Measurements from ENCODE around the gene PSEN1.

PSEN1 gene

DNA sequence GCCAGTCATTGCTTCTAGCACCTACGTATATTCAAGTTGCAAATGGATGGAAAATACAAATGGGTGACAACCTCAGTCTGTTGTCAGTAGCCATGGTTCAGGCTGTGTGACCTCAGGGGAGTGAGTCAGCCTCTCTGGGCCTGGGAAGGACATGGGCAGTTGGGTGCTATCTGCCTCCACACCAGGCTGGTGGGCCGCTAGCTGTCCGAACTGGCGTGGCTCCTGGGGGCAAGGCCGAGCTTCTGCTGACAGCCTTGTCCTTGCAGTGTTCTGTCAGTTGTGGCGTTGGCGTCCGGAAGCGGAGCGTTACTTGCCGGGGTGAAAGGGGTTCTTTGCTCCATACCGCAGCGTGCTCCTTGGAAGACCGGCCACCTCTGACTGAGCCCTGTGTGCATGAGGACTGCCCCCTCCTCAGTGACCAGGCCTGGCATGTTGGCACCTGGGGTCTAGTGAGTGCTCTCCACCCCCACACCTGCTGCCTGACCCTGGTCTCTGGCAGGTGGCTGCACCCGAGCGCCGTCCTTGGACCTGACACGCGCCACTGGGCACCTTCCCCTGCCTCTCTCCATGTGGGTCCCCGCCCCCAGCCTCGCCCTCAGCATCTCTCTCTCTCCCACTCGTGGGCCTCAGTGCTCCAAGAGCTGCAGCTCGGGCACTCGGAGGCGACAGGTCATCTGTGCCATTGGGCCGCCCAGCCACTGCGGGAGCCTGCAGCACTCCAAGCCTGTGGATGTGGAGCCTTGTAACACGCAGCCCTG is 118.1 kb downstream of the PSEN1 start:
- no peak for DNase-seq (ENCODE audit: low read depth)

DNA sequence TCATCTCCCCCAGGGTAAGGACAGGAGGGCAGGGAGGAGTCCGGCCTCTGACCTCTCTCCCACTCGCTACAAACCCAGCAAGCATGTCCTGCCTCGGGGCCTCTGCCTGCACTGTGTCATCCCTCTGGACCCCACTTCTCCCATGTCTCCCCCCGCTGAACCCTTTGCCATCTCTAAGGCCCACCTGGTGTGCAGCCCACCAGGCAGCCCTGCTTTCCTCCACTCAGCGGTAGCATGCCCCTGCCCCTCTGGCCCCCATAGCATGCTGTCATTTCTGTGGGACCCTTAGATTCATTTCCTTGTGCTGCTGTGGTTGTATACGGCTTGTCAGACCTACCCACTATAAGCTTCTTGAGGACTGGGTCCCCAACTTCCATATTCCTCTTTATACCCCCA is 118.7 kb downstream of the PSEN1 start:
- DNase-seq (ENCODE audit: low read depth) = no peak

DNA sequence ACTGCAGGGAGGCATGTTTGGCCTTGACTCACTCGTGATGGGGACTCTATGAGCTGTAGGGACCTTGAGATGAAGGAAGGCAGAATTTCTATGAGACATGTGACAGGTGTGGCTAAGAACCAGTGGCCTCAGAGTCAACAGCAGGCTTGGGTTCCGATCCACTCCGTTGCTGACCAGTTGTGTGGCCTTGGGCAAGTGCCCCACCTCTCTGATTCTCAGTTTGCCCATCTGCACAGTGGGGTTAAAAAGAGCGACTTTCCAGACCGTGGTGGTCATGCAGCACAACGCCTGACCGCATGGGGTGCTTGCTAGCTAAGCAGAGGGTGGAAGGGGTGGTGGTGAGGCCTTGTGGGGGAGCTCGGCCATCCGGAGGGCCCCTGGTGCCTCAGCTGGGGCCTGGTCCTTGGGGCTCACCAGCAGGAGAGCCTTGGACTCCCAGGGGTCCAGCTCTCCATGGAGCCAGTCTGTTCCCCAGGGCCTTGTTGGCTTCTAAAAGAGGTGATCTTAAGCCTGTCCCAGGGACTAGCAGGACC is 119.5 kb downstream of the PSEN1 start:
- no peak for DNase-seq (ENCODE audit: low read depth)

DNA sequence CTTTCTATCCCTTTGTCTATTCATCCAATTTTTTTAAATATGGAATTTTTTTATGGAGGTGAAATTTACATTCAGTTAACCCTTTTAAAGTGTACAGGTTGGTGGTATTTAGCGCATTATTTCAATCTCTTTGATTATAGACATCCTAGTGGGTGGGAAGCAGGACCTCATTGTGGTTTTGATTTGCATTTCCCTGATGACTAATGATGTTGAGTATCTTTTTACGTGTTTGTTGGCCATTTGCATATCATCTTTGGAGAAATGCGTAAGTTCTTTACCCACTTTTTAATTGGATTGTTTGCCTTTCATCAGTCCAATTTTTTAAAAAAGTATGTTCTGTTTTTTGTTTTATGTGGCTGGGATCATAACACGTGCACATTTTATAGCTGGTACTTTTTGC is 121.8 kb downstream of the PSEN1 start:
- DNase-seq (ENCODE audit: low read depth) = no peak

DNA sequence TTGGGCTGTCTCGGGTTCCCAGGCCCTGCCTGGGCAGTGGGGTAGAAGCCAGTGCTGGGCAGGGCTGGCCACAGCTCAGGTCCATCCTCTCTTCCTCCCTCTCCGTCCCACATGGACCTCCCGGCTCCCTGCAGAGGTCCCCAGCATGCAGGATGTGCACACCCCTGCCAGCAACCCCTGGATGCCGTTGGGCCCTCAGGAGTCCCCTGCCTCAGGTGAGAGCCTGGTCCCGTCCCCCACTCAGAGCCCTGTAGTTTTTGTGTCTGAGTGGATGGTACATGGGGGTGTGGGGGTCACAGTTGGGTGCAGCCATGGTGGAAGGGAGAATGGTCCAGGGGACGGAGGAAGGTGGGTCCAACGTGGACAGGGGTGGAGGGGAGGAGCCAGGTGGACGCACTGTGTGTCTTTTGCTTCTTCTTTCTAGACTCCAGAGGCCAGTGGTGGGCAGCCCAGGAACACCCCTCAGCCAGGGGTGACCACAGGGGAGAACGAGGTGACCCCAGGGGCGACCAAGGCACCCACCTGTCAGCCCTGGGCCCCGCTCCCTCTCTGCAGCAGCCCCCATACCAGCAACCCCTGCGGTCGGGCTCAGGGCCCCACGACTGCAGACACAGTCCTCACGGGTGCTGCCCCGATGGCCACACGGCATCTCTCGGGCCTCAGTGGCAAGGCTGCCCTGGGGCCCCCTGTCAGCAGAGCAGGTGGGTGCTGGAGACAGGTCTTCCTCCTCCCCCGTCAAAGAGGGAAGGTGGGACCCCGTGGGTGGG is 122.7 kb downstream of the PSEN1 start:
- DNase-seq (ENCODE audit: low read depth) = no peak

DNA sequence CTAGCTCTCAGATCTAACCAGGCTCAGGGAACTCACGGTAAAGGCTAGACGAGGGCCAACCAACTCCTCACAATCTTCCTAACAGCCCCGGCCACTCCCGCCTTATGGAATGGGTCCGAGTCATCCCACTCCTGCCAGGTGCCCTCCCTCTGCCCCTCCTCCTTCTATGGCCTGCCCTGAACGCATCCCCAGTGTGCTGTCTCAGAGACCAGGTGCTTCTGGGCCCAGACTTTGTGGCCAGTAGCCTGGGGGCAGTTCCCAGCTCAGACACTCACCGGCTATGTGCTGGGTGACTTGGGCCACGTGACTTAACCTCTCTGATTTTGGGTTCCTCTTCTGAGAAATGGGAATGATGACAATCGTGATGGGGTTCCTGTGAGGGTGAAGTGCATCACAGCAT is 123.5 kb downstream of the PSEN1 start:
- no peak for DNase-seq (ENCODE audit: low read depth)

DNA sequence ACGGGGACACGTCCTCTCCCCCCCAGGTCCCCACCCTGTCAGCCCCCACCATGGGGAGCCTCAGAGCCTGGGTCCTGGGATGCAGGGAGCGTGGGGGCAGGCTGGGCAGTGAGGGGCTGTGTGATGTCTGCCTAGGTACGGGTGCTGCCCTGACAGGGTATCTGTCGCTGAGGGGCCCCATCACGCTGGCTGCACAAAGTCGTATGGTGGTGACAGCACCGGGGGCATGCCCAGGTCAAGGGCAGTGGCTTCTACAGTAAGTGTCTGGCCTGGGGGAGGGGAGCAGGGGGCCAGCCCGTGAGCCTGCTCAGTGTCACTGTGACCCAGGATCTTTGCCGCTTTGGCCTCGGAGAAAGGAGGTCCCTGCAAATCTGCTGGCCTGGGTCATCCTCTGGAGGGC is 124.3 kb downstream of the PSEN1 start:
- no peak for DNase-seq (ENCODE audit: low read depth)

DNA sequence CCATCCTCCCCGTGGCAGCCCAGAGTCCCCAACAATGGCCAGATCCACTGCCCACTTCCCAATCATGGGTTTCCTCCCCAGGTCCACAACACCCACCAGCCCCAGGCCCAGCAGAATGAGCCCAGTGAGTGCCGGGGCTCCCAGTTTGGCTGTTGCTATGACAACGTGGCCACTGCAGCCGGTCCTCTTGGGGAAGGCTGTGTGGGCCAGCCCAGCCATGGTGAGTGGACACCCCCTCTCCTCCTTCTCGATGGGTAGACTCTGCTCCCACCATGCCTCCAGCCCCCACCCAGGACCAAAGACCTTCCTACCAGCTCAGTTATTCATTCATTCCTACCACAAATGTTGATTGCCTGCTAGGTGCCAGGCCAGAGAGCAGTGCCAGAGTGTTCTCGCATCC is 124.8 kb downstream of the PSEN1 start:
- DNase-seq (ENCODE audit: low read depth) = no peak

DNA sequence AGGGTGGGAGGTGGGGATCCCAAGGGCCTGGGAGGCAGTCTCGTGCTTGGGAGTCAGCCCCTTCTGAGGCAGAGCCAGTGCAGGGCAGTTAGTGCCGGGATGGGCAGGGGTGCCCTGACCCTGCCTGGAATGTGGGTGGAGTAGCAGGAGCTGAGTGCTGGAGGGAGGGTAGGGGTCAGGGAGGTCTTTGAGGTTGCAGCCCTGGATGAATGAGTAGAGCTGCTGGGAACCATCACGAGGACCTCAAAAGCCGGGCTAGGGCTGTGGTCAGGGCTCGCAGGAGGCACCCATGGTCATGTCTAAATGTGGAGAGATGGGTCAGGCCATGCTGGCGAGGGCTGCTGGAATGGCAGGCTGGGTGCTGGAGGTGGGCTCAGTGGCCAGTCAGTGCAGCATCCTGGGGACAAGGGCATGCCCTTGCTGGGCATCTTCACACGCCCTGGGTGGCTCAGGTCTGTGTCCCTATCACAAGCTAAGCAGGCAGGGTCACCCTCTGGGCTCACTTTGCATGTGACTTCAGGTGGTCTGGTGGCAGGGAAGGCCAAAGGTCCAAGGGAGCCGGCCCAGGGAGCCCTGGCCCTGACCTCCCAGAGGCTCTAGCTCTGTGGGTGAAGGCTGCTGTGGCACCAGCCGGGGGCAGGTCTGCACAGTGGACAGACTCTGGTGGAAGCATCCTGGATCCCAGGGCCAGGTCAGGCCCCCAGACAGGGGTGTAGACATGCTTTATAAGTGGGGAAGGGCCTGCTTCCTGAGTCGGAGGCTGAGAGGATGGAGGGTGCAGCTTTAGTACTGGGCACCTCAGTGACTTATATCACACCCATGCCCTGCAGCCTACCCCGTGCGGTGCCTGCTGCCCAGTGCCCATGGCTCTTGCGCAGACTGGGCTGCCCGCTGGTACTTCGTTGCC is 125.5 kb downstream of the PSEN1 start:
- DNase-seq (ENCODE audit: low read depth) = no peak

DNA sequence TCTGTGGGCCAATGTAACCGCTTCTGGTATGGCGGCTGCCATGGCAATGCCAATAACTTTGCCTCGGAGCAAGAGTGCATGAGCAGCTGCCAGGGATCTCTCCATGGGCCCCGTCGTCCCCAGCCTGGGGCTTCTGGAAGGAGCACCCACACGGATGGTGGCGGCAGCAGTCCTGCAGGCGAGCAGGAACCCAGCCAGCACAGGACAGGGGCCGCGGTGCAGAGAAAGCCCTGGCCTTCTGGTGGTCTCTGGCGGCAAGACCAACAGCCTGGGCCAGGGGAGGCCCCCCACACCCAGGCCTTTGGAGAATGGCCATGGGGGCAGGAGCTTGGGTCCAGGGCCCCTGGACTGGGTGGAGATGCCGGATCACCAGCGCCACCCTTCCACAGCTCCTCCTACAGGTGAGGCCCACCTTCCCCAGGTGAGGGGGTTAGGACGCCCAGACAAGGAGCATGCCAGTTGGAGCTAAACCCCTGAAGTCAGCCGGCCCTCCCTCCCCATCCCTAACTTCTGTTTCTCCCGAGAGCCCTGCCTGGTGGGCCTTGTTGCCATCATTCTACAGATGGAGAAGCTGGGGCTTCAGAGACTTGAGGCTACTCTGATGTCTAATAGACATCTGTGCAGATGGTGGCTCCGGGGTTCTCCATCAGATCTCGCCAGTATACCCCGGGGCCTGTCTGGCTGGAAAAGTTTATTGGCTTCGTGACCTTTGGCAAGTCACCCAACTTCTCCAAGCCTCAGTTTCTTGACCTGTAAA is 126.3 kb downstream of the PSEN1 start:
- no peak for DNase-seq (ENCODE audit: low read depth)

DNA sequence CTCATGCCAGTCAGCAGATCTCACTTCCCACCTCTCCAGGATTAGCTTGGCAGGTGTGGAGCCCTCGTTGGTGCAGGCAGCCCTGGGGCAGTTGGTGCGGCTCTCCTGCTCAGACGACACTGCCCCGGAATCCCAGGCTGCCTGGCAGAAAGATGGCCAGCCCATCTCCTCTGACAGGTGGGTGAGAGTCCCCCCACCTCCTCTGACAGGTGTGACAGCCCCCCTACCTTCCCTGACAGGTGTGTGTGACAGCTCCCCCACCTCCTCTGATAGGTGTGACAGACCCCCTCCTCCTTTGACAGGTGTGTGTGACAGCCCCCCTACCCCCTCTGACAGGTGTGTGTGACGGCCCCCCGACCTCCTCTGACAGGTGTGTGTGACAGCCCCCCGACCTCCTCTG is 127.3 kb downstream of the PSEN1 start:
- no peak for DNase-seq (ENCODE audit: low read depth)

DNA sequence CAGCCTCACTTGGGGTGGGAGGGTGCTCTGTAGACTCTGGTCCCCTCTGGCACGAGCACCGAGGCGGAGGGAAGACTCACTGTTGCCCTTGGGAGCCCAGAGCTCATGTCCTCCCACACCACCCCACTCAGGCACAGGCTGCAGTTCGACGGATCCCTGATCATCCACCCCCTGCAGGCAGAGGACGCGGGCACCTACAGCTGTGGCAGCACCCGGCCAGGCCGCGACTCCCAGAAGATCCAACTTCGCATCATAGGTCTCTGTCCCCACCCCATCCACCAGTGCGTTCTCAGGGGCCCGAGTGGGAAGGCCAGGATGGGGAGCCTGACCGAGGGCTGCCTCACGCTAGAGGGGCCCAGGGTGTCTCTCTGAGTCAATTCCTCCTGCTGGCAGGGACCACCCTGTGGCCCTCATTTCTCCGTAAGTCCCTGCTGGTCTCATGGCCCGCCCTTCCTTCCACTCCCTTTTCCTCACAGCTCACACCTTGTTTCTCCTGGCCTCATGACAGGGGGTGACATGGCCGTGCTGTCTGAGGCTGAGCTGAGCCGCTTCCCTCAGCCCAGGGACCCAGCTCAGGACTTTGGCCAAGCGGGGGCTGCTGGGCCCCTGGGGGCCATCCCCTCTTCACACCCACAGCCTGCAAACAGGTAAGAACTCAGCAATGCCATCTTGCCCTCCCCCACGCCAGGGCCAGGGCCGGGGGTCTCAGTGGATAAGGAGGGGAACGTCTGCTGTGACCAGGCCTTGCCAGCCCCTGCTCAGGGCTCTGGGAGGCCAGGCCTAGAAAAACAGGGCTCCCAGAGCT is 128.0 kb downstream of the PSEN1 start:
- DNase-seq (ENCODE audit: low read depth) = no peak

DNA sequence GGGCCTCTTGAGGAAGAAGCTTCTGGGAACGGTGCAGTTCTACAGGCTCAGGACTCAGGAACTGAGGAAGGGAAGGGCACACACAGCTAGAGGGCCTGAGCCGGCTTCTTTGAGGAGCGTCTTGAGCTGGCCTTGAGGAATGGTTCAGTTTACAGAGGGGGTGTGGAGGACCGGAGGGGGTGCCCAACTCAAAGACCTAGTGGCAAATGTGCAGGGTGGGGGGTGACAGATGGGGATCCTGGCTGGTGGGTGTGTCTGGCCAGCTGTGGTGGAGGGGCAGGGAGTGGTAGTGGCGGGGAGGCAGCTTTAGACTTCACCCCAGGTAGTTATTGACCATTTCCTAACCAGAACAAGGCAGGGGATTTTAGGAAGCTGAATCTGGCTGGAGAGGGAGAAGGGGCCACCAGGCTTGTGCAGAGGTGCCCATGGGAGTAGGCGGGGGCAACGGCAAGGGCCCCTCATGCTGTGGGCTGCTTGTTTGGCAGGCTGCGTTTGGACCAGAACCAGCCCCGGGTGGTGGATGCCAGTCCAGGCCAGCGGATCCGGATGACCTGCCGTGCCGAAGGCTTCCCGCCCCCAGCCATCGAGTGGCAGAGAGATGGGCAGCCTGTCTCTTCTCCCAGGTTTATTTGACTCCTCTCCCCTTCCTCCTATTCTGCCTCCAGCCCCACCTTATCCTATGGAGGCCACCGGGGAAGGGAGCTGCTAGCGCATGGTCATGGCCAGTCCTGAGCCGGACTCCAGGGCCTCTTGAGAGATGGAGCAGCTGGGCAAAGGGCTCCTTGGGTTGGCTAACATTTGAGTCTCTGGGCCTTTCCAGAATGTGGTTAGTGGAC is 128.8 kb downstream of the PSEN1 start:
- DNase-seq (ENCODE audit: low read depth) = no peak

DNA sequence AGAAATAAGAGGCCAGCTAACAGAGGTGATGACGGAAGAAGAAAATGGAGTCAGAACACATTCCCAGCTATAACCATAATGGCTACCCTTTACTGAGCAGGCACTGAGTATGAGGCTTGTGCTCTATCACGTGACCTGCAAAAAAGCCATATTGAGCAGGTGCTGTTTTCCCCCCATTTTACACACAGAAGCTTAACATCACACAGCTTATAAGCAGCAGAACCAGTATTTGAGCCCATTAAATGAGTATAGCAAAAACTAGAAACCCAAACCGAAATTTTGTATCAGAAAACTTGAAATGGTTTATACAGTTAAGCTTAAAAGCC is 129.4 kb downstream of the PSEN1 start:
- DNase-seq (ENCODE audit: low read depth) = no peak

DNA sequence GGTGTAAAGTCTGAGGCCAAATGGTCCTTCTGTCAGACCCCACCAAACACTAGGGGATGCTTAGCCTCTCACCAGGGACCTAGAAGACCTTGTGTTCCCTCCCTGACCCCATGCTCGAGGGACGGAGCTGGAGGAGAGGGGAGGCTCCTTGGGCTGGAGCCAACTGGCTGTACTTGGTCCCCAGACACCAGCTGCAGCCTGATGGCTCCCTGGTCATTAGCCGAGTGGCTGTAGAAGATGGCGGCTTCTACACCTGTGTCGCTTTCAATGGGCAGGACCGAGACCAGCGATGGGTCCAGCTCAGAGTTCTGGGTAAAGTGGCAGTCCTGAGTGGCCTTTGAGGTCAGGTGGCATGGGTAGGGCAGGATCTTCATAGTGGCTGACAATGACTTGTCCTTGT is 130.0 kb downstream of the PSEN1 start:
- DNase-seq (ENCODE audit: low read depth) = no peak

DNA sequence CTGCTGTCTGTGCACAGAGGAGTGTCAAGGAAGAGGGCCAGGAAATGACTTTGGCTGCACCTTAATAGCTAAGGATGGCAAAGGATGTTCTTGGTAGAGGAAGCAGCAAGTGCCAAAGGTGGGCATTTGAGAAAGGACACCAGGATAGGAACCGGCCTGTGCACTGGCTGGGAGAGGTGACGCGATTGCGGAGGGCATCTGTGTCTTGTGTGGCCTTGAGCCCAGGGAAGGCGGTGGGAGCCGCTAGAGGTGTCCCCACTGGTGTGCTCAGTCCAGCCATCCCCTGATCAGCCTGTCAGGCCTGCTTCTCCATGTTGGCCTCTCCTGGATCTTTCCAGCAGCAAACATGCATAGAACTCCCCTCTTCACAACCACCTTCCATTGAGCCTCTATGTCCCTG is 131.2 kb downstream of the PSEN1 start:
- no peak for DNase-seq (ENCODE audit: low read depth)

DNA sequence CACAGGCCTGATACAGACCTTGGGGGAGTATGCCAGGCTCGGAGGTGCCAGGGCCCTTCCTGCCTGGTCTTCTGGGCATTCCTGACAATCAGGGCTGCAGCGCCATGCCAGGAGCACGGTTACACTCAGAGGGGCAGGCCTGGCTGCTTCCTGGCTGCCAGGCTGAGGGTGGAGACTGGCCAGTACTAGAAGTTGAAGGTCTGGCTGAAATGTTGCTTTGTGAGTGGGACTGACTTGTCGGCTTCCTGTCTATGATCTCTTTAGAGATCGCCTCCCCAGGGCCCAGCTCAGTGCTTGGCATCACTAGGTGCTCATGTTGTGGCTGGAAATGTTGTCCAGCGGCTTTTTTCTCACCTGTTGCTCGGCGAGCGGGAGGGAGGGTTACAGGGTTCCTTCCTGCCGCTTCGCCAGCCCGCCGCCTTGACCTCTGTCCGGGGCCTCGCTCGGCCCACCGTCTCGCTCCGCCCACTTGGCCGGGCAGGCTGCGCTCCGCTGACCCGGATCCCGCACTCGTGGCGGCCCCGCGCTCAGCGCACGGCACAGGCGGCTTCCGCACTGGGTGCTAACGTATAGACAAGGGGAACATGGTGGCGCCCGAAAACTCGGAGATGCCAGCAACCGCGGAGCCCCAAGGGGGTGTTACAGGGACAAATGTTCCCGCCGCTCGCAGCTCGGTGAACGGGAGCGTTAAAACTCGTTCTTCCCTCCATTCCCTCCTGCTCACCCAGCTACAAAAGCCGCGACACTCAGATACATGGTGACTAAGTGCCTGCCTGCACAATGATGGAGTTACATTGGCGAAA is 133.6 kb downstream of the PSEN1 start:
- DNase-seq (ENCODE audit: low read depth) = no peak

DNA sequence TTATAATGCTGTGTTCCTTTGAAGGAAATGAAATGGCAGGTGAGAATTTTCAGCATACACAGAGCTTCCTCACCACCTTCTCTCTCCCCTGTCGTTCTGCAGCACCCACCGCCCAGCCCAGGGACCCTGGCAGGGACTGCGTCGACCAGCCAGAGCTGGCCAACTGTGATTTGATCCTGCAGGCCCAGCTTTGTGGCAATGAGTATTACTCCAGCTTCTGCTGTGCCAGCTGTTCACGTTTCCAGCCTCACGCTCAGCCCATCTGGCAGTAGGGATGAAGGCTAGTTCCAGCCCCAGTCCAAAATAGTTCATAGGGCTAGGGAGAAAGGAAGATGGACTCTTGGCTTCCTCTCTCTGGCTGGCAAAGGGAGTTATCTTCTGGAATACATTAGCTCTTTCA is 136.1 kb downstream of the PSEN1 start:
- no peak for DNase-seq (ENCODE audit: low read depth)

All from stimulated activated CD8-positive, alpha-beta memory T cell treated with anti-CD3 and anti-CD28 coated beads, Interleukin-15, amount 100 ng/mL, for 24 hours (primary cell).